ENCODE measurements around the gene B3GAT2.

The B3GAT2 gene

DNA sequence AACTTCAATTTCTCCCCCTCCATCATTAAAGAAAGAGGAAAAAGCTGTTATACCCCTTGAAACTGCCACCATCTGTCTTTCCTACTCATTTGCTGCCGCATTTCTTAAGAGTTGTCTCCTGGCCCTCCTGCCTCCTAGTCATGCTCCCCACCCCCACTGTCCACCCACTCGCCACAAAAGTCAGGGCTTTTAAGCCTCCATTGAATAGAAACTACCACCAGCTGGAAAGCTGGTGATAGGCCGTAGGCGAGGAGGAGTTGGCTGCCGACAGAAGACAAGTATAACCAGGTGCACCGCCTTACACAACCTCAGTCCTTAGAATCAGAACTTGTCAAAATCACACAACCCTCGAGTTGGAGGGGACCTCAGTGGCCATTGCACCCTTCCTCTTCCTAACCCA, 67.6 kb downstream of the B3GAT2 start:
- no peak for DNase-seq

GRCh38 chr6:70886661-70887060, 70.2 kb downstream of the B3GAT2 start:
- no peak for DNase-seq

- no peak for DNase-seq
These were observed 70.8 kb downstream of the B3GAT2 start for GRCh38 chr6:70886071-70886470.

- no peak for DNase-seq
These were observed 72.5 kb downstream of the B3GAT2 start for GRCh38 chr6:70884074-70884983.

DNA sequence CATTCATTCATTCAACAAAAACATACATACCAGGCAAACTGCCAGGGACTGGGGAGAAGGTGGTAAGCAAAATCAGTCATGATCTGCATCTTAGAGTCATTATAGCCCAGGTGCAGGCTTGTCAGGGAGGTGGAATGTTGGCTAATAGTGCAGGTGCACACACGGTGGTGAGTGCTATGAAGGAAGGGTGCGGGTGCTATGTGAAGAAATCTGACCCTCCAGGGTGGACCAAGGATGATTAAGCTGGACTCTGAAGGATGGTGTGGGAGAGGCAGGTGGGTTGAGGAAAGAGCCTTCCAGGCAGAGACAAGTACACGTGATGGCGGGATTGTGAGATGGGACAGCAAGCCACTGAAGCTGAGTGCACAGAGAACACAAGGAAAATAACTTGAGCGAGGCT, 77.4 kb downstream of the B3GAT2 start:
- no peak for DNase-seq

- DNase-seq, result no peak
These were observed 82.5 kb downstream of the B3GAT2 start for GRCh38 chr6:70874181-70874913.

- DNase-seq, result no peak
These were observed 84.4 kb downstream of the B3GAT2 start for GRCh38 chr6:70872469-70872868.

GRCh38 chr6:70864401-70864800, 92.5 kb downstream of the B3GAT2 start:
- no peak for DNase-seq

- DNase-seq, result no peak
These were observed 93.5 kb downstream of the B3GAT2 start for GRCh38 chr6:70863343-70863742.

DNA sequence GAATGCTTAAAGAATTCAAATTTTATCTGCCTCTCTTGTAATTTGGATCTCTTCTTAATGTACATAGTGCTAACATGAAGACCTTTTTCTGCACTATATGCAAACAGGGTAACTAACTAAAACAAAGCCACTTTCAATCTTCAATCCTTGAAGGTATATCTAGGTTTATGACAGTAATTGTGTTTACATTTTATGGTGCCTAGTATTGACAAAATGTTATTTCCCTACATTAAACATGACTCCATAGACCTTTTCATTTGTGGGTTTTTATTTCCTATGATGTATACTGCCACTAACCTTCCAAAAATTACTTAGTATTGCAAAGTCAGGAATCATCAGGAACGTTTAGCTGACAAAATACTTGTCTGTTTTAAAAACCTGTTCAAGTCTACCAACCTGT, 95.9 kb downstream of the B3GAT2 start:
- no peak for DNase-seq

GRCh38 chr6:70860045-70860444, 96.8 kb downstream of the B3GAT2 start:
- DNase-seq, result no peak

DNA sequence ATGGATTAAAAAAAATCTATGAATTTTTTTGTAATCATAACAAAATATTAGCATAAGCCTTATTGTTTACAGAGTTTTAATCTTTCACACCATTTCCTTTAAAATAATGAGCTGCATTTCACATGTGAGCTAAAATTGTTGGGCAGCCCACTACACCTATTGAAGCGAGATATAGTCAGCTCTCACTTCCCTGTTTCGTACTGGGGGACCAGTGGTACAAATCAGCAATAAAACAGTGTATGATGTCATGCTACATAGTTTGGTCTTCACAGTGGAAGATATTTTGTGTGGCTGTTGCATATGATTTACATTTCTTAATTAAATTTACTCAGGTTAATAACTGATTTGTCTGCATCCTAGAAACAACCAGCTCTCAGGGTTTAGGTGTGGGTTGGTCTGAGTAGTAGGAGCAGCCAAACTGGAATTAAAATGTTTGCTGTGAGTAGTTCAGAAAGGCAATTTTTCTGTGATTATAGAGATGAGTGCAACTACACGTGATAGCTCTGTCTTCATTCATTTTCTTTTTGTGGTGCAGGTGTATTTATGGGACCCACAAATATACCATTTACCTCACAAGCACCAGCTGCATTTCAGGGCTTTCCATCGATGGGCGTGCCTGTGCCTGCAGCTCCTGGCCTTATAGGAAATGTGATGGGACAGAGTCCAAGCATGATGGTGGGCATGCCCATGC, 99.3 kb downstream of the B3GAT2 start:
- no peak for DNase-seq

- no peak for DNase-seq
These were observed 104.1 kb downstream of the B3GAT2 start for GRCh38 chr6:70852667-70853246.

- DNase-seq, result no peak
These were observed 107.4 kb downstream of the B3GAT2 start for GRCh38 chr6:70849348-70850069.

- no peak for DNase-seq
These were observed 109.5 kb downstream of the B3GAT2 start for GRCh38 chr6:70847106-70848084.

- no peak for DNase-seq
These were observed 110.5 kb downstream of the B3GAT2 start for GRCh38 chr6:70846207-70846835.

- DNase-seq, result no peak
These were observed 112.6 kb downstream of the B3GAT2 start for GRCh38 chr6:70844301-70844700.

- DNase-seq, result no peak
These were observed 113.4 kb downstream of the B3GAT2 start for GRCh38 chr6:70843328-70843918.

DNA sequence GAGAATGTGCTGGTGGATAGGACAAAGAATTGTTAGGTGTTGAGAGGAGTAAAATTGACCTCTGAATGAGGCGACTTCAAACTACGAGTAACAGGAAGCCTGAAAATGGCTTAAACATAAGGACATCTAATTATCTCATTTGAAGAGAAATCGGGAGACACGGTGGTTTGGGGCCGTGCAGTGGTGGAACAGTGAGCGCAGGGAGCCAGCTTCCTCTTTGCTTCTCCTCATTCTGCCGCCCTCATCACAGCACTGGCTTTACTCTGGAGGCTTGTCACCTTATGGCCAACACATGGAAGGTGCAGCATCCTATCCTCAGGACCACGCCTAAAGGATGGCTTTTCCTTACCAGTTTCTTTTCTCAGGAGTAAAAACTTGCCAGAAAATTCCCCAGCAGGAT, 114.3 kb downstream of the B3GAT2 start:
- DNase-seq, result no peak

- DNase-seq, result no peak
These were observed 115.7 kb downstream of the B3GAT2 start for GRCh38 chr6:70841112-70841511.
